Glomerular visceral epithelial cell (primary cell): ENCODE measurements around the gene AUTS2.
A peak's percentile ranks its signal among the peaks of the same experiment; 100 is the strongest.

ENCODE experiments used
- DNase-seq: peaks from one replicate; pipeline ENCODE4 v3.0.0-alpha.2; 2016; ENCODE audit errors: extremely low spot score

Gene AUTS2

DNA sequence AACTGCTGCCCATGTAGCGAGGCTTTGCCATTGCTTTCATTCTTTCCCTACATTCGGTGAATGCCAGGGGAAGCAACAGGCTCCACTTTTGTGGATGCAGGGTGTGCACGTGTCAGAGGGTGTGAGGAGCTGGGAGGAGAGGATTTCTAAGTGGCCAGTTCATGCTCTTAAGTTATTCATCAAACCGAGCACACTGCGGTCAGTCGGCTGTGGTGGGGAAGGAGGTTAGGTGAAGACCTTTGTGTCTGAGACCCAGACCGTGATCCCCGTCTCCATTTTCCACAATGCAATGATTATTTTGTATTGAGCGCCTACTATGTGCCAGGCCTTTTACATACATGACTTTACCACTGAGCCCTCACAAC lies 1095.0 kb downstream of the AUTS2 start:
- peak; percentile 27 for DNase-seq

DNA sequence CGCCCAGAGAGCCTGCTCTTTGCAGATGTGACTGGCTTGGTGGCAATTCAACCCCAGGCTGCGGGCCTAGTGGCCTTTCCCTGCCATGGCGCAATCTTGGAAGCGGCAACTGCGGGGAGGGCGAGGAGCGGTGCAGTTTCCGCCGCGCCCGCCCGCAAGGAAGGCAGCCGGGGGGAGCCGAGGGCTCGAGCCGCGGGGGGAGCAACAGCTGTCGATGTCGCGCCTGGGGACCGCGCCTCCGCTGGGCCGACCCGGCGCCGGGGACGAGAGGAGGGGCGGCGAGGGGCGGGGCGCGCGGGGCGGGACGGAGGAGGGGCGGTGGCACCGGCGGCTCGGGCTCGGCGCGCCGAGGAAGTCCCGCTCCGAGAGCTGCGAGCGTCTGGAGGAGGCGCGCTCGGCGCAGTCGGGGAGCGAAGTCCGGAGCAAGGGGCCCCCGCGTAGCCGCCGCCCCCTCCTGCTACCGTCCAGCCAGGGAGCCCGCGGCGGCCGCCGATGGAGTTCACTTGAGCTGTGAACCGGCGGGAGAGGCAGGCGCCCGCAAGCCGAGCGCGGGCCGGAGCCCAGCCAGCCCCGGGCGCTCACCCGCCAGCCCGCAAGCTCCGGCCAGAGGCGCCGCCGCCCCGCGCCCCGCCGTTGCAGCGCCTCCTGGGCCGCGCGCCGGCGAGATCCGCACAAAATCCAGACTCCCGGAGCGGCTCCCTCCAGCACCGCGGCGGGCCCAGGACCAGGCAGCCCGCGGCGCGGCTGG lies 1095.6 kb downstream of the AUTS2 start:
- peak; percentile 2 for DNase-seq

DNA sequence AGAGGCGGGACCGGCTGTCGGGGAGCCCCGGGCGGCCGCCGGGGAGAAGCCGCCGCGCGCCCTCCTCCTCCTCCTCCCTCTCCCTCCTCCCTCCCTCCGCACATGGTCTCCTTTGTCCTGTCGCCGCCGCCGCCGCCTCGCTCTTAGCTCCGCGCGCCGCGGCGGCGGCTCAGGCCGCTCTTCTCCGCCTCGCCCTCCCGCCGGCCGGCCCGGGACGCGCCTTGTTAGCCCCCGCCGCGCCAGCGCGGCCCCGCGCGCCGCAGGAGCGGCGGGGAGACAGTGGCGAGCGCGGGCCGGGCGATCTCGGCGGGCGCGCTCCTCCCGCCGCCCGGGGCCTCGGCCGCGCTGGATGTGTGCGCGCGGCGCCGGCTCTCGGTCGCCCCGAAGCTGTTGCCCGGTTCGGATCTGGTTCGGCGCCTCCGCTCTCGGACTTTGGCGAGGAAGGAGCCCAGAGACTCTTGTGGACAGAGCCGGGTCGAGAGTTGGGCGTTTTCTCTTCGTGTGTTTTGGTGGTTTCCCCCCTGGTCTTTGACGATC lies 1096.2 kb downstream of the AUTS2 start:
- DNase-seq, result no peak

DNA sequence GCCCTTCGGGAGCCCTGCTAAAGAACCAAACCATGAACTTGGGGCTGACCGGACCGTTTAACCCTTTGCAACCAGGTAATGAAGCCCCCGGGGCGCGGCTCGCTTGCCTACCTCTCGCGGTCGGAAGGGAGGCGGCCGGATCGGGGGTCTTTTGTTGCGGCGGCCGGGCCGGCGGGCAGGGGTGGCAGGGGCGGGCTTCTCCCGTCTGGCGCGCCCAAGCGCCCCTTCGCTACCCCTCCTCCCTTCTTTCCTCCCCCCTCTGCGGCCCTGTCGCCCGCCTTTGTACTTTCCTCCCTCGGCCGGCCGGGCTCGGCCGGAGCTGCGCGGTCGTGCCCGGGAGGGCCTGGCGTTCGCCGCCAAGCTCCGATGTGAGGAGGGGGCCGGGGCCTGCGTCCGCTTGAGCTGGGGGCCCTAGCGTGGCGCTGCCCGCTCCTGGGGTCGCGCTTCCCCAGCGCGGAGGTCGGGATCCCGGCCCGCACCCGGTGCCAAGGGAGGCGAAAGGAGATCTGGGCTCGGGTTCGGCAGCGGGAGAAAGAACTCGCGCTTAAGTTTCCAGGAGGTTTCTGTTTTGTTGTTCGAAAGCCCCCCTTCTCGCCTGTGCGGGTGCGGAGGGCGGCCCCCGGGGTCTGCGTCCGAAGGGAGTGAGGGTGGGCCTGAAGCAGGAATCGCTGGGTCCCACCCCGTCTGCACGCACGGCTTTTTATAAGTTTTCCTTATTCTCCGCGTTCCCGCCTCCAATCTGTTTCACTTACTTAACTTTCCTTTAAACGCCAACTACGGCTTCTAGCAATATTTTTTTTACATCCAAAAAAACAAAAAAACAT lies 1096.9 kb downstream of the AUTS2 start:
- DNase-seq, result no peak

DNA sequence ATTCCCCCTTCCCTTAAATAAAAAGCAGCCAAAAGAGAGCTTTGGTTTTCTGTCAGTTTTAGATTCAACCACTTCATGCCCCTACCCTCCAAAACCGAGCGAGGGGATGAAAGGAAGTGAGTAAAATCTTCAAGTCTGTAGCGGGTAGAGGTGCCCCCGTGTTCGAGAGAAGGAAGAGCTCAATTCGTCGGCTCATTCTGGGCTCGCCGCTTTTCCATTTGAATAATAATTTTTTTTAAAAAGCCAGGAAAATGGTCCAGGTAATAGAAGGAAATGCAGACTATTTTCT lies 1097.5 kb downstream of the AUTS2 start:
- DNase-seq, result no peak

DNA sequence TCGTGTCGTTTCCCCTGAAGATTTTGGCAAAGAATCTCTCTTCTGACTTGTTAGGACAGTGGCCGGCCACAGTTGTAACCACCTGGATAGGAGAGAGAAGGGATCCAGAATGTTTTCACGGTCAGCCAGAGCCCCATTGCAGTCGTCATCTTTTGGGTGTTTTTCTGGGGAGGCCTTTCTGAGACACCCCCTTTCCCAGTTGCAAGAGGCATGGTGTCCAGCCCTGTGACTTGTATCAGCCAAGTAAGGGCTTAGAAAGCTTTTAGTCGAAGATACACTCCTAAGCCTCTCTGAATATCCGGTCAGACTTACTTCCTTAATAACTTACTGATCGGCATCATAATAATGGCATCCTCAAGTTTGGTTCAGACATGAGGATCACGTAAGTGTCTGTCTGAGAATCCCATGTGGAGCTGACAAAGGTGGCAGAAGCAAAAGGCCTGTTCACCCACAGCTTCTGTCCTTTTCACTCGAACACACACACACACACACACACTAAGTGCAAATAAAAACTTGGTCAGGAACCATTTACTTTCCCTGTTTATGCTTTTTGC lies 1098.0 kb downstream of the AUTS2 start:
- DNase-seq, result no peak

DNA sequence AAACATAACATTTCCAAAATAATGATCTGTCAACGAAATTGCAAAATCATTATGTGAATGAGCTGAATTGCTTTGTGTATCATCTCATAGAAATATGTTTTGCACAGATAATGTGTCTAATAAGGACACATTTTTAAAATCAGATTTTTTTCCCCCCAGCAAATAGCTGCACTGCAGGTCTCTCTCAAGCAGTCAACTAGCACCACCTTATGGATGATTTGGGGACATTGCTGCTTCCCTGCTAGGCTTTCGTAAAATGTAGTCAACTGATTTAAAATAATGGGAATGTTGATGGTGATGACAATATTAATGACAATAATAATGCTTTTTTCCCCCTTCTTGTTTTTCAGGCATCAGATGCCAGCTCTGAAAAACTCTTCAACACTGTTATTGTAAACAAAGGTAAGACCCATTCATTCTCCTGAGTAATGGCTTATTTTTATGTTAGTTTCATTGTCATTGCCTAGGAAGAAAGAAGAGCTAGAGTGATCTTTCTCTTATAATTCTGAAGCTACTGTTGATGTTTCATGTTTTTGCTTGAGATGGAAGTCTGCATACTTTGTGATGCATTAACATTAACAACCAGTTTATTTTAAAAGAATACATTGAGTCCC lies 1100.1 kb downstream of the AUTS2 start:
- DNase-seq, result peak; percentile 24

DNA sequence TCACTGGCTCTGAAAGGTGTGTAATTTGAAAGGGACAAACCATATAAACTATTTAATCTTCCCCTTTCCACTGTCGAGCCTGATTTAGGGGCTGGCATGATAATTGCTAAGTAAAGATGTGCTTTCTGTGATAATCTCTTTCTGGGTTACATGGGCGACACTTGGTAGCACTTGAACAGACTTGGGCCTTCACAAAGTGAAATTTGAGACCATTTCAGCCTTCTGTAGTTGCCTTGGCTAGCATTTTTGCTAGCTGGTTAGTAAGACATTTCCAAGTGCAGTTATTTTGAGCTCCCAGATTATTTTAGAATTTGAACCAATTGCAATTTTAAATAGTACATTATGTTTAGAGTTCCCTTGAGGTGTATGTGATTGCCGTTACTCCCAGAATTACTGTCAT lies 1101.0 kb downstream of the AUTS2 start:
- no peak for DNase-seq

DNA sequence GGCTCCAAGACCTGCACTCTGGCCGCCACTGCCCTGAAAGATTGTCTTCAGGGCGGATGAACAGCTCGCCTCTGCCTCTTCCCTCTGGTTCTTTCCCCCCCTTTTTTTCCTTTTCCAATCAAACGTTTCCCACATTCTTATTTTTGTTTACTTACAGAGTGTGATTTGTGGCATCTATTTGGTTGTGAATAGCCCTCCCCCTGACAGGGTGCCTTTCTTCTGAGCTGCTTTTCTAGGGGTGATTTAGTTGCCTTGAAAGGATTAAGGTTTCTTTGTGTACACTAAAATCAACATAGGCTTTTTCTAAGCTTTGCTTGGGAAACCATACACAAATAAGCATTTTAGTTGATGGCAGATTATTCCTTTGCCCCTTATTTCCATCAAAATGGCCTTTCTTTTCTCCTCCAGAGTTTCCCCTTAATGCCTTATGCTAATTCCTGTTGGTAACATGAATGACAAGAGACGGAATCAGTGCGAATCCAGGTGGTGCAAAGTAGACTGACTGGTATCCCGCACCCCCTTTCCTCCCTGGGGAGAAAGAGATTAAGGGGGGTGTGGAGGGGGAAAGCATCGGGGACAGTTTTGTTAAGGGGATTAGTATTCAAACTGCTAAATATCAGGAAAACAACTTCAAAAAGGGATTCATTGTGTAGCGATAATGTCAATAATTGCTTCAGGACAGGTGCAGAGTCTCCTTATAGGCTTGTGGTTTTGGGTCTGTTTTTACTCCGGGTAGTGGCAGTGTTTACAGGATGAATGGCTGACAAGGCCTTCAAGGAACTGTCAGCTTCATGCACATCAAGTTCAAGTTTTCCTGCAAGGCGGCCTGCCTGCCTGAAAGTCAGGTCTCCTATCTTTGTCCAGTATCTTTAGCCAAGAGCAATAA lies 1102.0 kb downstream of the AUTS2 start:
- no peak for DNase-seq

DNA sequence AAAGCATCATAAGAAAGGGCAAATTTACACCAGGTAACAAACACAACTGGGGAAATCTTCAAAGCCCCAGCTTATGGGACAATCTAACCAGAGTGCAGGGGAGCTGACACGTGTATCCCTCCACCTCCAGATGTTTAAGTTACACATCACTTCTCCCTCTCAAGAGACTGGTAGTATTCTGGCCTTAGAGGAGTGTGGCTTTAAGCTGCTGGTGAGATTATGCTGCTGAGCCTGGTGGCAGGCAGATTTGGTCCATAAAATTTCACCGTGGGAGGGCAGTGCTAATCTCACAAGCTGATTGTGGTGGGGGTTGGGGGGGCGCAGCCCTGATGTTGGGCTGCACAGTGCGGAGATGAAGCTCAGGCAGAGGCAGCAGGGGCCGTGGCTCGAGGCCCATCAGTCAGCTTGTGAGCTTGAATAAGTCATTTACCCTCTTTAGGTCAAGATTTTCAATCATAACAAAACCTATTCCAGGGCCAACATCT lies 1102.7 kb downstream of the AUTS2 start:
- DNase-seq, result no peak

DNA sequence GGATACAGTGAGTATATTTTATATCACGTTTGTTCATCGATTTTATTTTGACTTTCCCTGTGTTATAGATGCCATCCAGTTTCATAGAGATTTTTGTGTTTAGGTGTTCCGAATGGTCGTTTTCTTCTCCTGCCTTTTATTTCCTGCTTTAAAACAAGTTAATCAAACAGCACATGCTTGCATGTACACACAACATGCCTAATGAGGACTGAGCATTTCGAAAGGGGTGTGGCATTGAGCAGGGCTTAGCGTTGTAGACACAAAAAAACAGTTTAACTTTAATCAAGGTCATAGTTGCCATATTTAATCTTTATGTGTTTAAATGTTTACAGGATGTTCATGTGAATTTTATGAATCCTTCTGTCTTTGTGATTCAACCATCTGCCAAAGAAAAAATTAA lies 1103.2 kb downstream of the AUTS2 start:
- DNase-seq, result no peak

DNA sequence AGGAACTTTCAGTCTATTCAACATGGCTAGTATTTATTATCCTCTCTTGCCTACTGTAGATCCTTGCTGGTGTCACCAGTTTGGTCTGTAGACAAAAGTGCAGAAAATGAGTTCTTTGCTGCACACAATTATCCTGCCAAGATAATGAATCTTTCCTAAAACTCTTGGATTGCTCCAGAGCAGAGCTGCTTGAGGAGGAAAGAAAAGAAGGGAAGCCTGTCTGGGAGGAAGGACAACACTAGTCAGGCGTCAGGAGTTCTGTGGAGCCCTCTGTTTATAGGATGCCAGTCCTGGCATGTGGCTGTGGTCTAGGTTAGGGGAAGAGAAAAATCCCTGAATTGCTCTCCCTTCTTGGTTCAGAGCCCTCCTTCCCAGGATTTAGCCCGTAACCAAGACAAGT lies 1103.7 kb downstream of the AUTS2 start:
- no peak for DNase-seq

DNA sequence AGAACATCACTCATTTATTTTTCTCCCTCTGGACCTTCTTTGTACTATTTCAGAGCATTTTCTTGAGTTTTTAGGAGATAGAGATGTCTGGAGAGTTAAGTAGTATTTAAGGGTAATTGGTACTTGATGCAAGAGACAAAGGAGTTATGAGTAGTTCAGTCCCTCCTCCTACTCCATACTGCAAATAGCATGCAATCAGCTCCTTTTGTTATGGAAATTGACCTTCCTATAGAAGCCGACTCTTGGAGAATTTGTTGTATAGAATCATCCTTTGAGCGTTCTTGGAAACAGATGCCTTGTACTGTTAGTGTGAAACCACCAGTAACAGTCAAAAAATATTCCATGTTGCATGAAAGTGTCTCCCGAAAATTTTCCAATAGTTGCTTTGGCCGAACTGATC lies 1105.5 kb downstream of the AUTS2 start:
- no peak for DNase-seq

DNA sequence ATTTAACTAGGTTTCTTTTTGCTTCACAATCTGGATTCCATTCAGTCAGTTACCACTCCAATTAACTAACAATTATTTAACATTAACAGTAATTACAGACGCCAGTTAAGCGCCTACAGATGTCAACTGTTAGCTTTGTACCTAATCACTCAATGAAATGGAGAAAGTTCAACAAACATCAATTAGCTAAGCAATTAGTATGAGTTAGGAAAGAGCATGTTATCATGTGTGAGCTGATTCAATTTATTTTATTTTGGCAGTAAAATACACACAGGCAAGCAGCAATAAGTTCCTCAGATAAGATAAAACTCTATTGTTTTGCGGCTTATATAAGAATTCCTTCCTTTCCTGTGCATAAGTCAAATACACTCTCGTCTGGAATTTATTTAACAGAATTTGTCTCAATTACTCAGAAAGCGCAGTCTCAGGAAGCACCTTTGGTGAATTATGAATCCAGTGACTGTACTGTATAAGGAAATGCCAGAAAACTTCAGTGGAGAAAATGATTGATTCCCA lies 1106.6 kb downstream of the AUTS2 start:
- DNase-seq, result no peak

DNA sequence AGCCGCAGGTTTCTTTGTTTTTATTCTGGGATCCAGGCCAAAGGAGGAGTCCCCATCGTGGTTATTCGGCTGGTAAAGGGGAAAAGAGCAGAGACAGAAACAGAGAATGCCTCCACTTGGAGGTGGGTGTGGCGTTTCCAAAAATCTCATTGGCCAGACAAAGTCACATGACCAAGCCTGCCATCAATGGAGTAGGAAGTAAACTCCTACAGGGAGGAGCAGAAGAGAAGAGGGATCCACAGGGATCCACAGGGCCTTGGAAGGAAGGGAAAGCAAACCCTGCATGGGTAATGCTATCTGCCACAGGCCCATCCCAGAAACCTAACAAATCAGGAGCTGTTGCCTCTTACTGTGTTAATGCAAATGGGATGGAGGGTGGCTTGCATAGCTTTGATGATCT lies 1107.9 kb downstream of the AUTS2 start:
- no peak for DNase-seq

DNA sequence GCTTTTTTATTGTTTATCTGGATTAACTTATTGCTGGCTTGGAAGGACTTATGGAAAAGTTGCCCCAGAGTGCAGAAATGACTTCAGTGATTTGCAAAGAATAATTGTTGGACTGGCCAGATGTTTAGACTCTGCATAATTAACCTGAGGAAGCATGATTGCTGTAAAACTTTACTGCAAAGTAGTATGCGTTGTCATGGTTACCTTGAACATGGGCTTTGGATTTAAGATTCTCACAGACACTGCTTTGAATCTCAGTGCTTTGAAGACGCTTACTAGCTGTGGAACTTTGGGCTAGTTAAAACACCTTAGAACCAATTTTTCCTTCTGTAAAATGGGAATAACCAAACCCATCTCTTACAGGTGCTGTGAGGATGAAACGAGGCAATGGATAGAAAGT lies 1108.4 kb downstream of the AUTS2 start:
- DNase-seq, result no peak

DNA sequence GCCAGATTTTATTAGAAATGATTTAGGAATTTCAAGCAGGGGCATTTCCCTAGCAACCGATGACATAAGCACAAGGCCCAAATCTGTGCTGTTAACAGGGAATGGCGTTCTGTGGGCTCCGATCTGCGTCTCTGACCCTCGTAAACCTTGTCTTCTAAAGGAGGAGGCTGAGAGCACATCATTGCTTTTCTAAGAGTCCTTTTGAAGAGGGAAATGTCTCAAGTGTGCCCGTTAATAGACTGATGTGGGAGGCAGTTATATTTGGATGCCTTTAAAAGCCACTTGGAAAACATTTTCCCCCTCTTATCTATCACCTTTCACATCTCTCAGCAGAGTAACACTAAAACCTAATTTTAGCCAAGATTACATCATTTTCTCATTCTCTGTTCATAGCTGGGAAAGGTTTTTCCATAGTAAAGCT lies 1109.6 kb downstream of the AUTS2 start:
- DNase-seq, result no peak

DNA sequence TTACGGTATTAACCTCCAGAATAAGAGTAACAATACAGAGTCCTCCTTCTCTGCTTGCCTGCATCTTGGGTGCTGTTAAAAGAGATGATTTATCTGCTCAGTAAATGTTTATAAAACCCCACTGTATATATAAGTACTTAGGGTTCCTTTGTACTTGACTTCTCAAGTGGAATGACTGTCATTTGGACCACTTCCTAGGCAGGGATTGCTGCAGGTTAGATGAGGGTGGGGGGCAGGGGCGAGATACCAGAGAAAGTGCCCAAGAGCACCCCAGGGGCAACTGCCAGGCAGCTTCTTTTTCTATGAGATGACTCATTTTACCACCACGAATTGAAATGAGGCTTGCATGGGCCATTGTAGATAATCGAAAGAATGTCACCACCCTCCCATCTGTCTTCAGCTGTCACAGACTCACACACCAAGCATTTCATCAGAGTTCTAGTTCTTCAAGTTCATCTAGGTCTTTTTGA lies 1111.8 kb downstream of the AUTS2 start:
- DNase-seq, result peak; percentile 14

DNA sequence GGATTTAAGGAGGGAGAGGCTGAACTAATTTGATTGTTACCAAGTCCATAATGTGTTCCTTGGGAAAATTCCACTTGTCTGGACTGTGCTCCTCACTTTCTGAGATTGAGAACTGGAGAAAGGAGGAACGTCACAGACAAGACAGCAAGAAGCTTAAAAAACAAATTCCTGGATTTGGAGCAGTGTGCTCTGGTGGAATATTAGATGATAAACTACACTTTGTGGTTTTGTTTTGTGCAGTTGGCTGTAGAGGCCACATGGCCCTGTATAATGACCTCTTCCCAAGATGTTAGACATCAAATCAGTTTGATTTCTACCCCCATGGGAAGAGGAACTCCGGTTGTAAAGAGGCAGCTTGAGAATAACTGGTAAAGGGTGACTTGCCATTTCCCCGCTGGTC lies 1112.4 kb downstream of the AUTS2 start:
- no peak for DNase-seq

DNA sequence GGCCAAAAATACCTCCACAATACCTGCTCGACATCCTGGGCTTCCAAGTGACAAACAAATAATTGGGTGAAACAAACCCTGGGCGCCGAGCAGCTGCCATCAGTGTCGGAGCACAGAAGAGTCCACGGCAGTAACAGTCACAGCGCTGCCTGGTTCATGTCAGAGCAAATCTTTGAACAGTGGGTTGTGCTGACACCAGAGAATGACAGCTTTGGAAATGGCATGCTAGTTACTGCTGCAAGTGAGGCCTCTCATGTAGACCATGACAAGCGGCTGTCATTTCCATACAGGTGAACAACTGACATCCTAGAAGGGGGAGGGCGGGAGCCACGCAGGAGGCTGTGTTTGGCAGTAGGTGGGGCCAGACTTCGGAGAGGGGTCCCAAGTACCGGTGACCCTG lies 1113.2 kb downstream of the AUTS2 start:
- no peak for DNase-seq

DNA sequence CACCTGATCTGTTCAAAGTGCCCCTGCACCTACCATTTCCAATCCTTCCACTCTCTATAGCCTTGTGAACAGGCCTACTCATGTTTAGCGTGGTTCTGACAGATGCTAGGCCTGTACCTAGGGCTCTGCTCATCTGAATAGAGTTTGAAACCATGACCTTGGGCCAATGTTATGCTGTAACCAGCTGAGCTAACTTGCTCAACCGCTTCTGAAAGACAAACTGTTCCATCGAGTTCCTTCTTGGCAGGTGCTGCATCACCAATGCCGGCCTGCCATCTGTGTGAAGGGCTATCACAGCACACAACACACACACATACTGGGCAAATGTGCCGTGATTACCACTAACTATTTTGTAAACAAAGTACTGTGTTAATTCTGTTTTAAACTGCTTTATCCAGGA lies 1114.7 kb downstream of the AUTS2 start:
- DNase-seq, result no peak
